ENCODE results near the gene NENF. TPM values are rescaled to one million over a fixed set of nuclear protein-coding genes. Genes with fewer than 3 reads are reported as not detected.

Gene NENF
- total and polyA plus RNA-seq, 10 of the 15 experiments (the other 5 are each of a cell fraction or from before 2014, with no cell fraction given): 5.1 to 83.4 (median 42.7) TPM

DNA sequence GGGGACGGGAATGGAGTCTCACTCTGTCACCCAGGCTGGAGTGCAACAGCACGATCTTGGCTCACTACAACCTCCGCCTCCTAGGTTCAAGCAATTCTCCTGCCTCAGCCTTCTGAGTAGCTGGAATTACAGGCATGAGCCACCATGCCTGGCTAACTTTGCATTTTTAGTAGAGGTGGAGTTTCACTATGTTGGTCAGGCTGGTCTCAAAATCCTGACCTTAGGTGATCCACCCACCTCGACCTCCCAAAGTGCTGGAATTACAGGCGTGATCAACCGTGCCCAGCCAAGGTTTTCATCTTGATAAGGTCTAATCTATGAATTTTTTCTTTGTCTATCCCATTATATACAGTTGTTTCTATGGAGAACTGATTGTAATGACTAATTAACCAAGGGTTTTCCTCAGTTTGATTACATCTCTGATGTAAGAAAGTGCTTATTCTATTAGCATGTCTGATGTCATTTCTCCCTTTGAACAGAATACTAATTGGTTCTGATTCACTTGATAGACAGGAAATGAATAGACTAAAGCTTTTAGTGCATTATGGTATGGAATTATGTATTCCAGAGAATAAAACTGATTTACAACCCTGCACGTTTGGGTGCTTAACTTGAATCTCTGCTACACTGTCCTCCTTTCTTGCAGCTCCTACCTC, 29.9 kb upstream of the NENF start:
- CTCF ChIA-PET: interaction anchor here (0.6 kb wide), 1 partner anchor 138 kb away, joined by 4 read pairs; no protein-coding TSS in a partner anchor
- no peak for TF ChIP-seq E4F1 (IDR thresholded peaks at IDR 0.05; ENCODE audit: borderline replicate concordance, partially characterized antibody)
- no peak for DNase-seq (ENCODE audit: low read depth, low spot score)
- intact Hi-C loops (cut with micrococcal nuclease; ENCODE audit: unreplicated experiment): no loop called here
- Histone ChIP-seq H2AFZ (ENCODE audit: control insufficient read depth, low read depth, low read length) (no peak overlapping the region), H3K27ac (ENCODE audit: control insufficient read depth, insufficient read depth) (no peak overlapping the region), H3K79me2 (ENCODE audit: control insufficient read depth, insufficient read depth, low read length) (no peaks in the 10 kb centered on the region), H3K27me3 (replicated peaks in 1 of 2; ENCODE audit: control insufficient read depth in 2 of 2, insufficient read depth in 2 of 2, low read length in 1 of 2) (no peaks in the 10 kb centered on the region), H3K4me3 (no peak overlapping the region), H3K4me1 (ENCODE audit: control insufficient read depth, insufficient read depth, low read length) (no peaks in the 10 kb centered on the region), H3K9ac (ENCODE audit: control insufficient read depth, insufficient read depth, low read length) (no peak overlapping the region), H3K36me3 (ENCODE audit: control insufficient read depth in 2 of 2, insufficient read depth in 2 of 2, low read length in 1 of 2) (peaks cover 0 to 14% of the 10 kb centered on the region in 2 experiments), H3K4me2 (ENCODE audit: control insufficient read depth, insufficient read depth) (no peak overlapping the region), H4K20me1 (ENCODE audit: control insufficient read depth, insufficient read depth) (no peaks in the 10 kb centered on the region), H3K9me3 (replicated peaks; ENCODE audit: control insufficient read depth, insufficient read depth, low read length) (peaks cover 4% of the 10 kb centered on the region; the same call in 2 of the 3 replicates)
- RAD21 ChIA-PET (ENCODE audit: unreplicated experiment): no interaction called here
- POLR2A ChIA-PET: no interaction called here
- in situ Hi-C loops (cut with MboI): no loop called here
- SMC1A ChIA-PET (ENCODE audit: uncharacterized antibody, unreplicated experiment): no interaction called here
- ATAC-seq: no peak
- 97% methylated on average over 7 of the region's 7 CpGs for WGBS (ENCODE audit: insufficient coverage, insufficient replicate concordance, low lambda C conversion rate, missing lambda C conversion rate)
- FAIRE-seq: no peak
- no TSS peak for BruUV-seq (replicated peaks)

DNA sequence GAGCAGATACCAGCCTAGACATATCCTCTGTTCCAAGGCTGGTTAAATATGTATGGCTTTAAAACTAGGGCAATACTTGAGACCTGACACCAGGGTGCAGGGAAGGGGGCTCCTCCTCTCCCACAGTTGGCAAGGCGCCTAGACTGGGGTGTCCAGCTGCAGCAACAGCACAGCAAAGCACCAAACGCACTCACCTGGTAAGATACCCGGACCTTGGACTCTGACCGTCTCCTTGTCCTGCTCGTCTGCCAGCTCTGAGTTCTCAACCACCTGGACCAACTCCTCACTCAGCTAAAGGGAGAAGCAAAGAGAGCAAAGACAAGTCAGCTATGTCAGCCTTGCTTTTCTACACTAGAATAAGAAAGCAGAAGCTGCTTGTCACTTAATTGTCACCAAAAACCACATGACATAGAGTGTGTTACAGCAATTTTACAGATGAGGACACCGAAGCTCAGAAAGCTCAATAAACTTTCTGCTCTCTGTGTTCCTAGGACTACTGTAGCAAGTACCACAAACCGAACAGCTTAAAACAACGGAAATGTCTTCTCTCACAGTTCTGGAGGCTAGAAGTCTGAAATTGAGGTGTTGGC, 22.4 kb upstream of the NENF start:
- H4K20me1 ChIP-seq (ENCODE audit: control insufficient read depth, insufficient read depth): no peaks in the 10 kb centered on the region
- no peak overlapping the region for H3K9ac ChIP-seq (ENCODE audit: control insufficient read depth, insufficient read depth, low read length)
- peaks cover 32% of the 10 kb centered on the region for H3K79me2 ChIP-seq (ENCODE audit: control insufficient read depth, insufficient read depth, low read length)
- H3K27ac ChIP-seq (ENCODE audit: control insufficient read depth, insufficient read depth): no peak overlapping the region
- no peak overlapping the region for H3K4me2 ChIP-seq (ENCODE audit: control insufficient read depth, insufficient read depth)
- no peaks in the 10 kb centered on the region; the same call in 2 of the 3 replicates for H3K9me3 ChIP-seq (replicated peaks; ENCODE audit: control insufficient read depth, insufficient read depth, low read length)
- H3K36me3 ChIP-seq (ENCODE audit: control insufficient read depth in 2 of 2, insufficient read depth in 2 of 2, low read length in 1 of 2): peaks cover 13 to 35% of the 10 kb centered on the region in 2 experiments
- in situ Hi-C loops (cut with MboI) (no loop called here), intact Hi-C loops (cut with micrococcal nuclease; ENCODE audit: unreplicated experiment) (loop anchor here (5.0 kb wide), 1 partner anchor 123 kb away; the partner anchor contains the start of gene PPP2R5A)
- peaks cover 14% of the 10 kb centered on the region for H3K4me1 ChIP-seq (ENCODE audit: control insufficient read depth, insufficient read depth, low read length)
- FAIRE-seq: no peak
- DNase-seq (ENCODE audit: low read depth, low spot score): no peak
- no peak for ATAC-seq
- ChIA-PET SMC1A (ENCODE audit: uncharacterized antibody, unreplicated experiment) (interaction anchor here (1.0 to 1.5 kb wide), 3 partner anchors 14 to 47 kb away, joined by 3 to 5 read pairs (median 5); no protein-coding TSS in a partner anchor), POLR2A (no interaction called here), CTCF (interaction anchor here (1.2 to 1.6 kb wide), 2 partner anchors 22 to 42 kb away, joined by 3 to 4 read pairs; no protein-coding TSS in a partner anchor), RAD21 (ENCODE audit: unreplicated experiment) (no interaction called here)
- no peak overlapping the region for H3K4me3 ChIP-seq
- 96% methylated on average over 8 of the region's 8 CpGs for WGBS (ENCODE audit: insufficient coverage, insufficient replicate concordance, low lambda C conversion rate, missing lambda C conversion rate)
- BruUV-seq (replicated peaks): no TSS peak
- no peak overlapping the region for H2AFZ ChIP-seq (ENCODE audit: control insufficient read depth, low read depth, low read length)
- no peaks in the 10 kb centered on the region for H3K27me3 ChIP-seq (replicated peaks in 1 of 2; ENCODE audit: control insufficient read depth in 2 of 2, insufficient read depth in 2 of 2, low read length in 1 of 2)
- no peak for TF ChIP-seq CHD2 (IDR thresholded peaks at IDR 0.05; ENCODE audit: borderline replicate concordance, low read depth, low read length)
- TF ChIP-seq PML (IDR thresholded peaks at IDR 0.05; ENCODE audit: low read length): no peak
- no peak for TF ChIP-seq ZBTB33 (IDR thresholded peaks at IDR 0.05)
- TF ChIP-seq JUNB (IDR thresholded peaks at IDR 0.05): no peak
- TF ChIP-seq ZBED1 (IDR thresholded peaks at IDR 0.05; ENCODE audit: borderline replicate concordance): no peak
- no peak for TF ChIP-seq EGR1 (IDR thresholded peaks at IDR 0.05; ENCODE audit: borderline replicate concordance in 1 of 2, low read depth in 2 of 2, low read length in 2 of 2)

Measured in GM12878 (cell line).